K562 (cell line): ENCODE measurements around the gene CEACAM21. TPM values are rescaled to one million over a fixed set of nuclear protein-coding genes. Genes with fewer than 3 reads are reported as not detected.

Experiments used
- ATAC-seq: fragments of 200-7000 bp; cut with Tn5 transposase; 3 replicates; pipeline ENCODE4 v1.9.1; 2020; ENCODE audit warnings: moderate library complexity
- BruUV-seq: library from RNA; stranded (reverse); fragments of 400-500 nt; replicated peaks from 2 replicates; lab custom pipeline; 2021; lab: Mats Ljungman, UMichigan
- CTCF ChIA-PET: fragments of 300-600 bp; formaldehyde crosslinking; extraction: SDS; loops from one replicate; lab custom pipeline; 2021; ENCODE audit warnings: low intra/inter-chr PET ratio; lab: Yijun Ruan, JAX
- POLR2A ChIA-PET: fragments of 300-600, 350-650 bp; sonication (Branson Sonifier 250); formaldehyde crosslinking; extraction: SDS; loops from one replicate; lab custom pipeline; 2021; ENCODE audit warnings: antibody characterized with exemption, inconsistent platforms; lab: Yijun Ruan, JAX
- DNase-seq, 4 experiments: peaks; one replicate each; pipeline versions ENCODE4 v3.0.0 to v3.0.0-alpha.2; 2011 to 2018; ENCODE audit warnings: low spot score in 3 of 4, mixed read lengths in 3 of 4; ENCODE audit errors: extremely low read depth in 1 of 4
- FAIRE-seq: peaks from 2 replicates; lab custom pipeline; 2011; peaks lifted over from hg19 to GRCh38; lab: Jason Lieb, UNC
- H2AFZ ChIP-seq: 2 replicates; pipeline ENCODE4 v1.6.0; 2011; ENCODE audit warnings: low read depth, low read length, control low read depth, inconsistent platforms
- H3K27ac ChIP-seq: fragments of 200-600 bp; 3 replicates; pipeline ENCODE4 v1.8.0; 2011; ENCODE audit warnings: low read depth, mild to moderate bottlenecking, control low read depth, inconsistent platforms, low read length, moderate library complexity, mixed read lengths; ENCODE audit errors: extremely low read depth
- H3K27me3 ChIP-seq, 2 experiments: fragments of 300-600 bp in 1 of 2; 2 replicates in 1 of 2; 3 replicates in 1 of 2; pipeline versions ENCODE4 v1.6.0 to v1.8.0; 2011; ENCODE audit warnings: inconsistent platforms in 2 of 2, low read length in 2 of 2, mild to moderate bottlenecking in 1 of 2, mixed read lengths in 1 of 2, moderate library complexity in 1 of 2; ENCODE audit not compliant: control insufficient read depth in 2 of 2, insufficient read depth in 2 of 2
- H3K36me3 ChIP-seq: fragments of 300-600 bp; 3 replicates; pipeline ENCODE4 v1.8.0; 2011; ENCODE audit warnings: mild to moderate bottlenecking, low read length, inconsistent platforms; ENCODE audit not compliant: control insufficient read depth, insufficient read depth
- H3K4me1 ChIP-seq, 2 experiments: fragments of 200-600 bp in 1 of 2; replicated peaks in 1 of 2; 2 replicates in 1 of 2; 3 replicates in 1 of 2; pipeline versions ENCODE4 v1.5.1 to v1.8.0; 2011; ENCODE audit warnings: inconsistent platforms in 2 of 2, low read length in 2 of 2, mild to moderate bottlenecking in 1 of 2, mixed read lengths in 1 of 2, moderate library complexity in 1 of 2; ENCODE audit not compliant: control insufficient read depth in 2 of 2, insufficient read depth in 2 of 2
- H3K4me2 ChIP-seq: 2 replicates; pipeline ENCODE4 v1.6.1; 2011; ENCODE audit warnings: low read length, control low read depth, inconsistent platforms, mixed read lengths; ENCODE audit not compliant: insufficient read depth
- H3K4me3 ChIP-seq: fragments of 200-600 bp; sonication (generic), shearing (Covaris generic); 2 replicates; pipeline ENCODE4 v1.5.1; 2016; ENCODE audit warnings: control low read depth, inconsistent platforms
- H3K79me2 ChIP-seq: fragments of 200-600 bp; 3 replicates; pipeline ENCODE4 v1.8.0; 2011; ENCODE audit warnings: low read length, inconsistent platforms; ENCODE audit not compliant: control insufficient read depth, insufficient read depth
- H3K9ac ChIP-seq, 2 experiments: 2 replicates each; pipeline versions ENCODE4 v1.6.0 to v1.6.1; 2011; ENCODE audit warnings: low read depth in 2 of 2, low read length in 2 of 2, control low read depth in 1 of 2, inconsistent platforms in 1 of 2, mild to moderate bottlenecking in 1 of 2, mixed read lengths in 1 of 2; ENCODE audit not compliant: insufficient read depth in 1 of 2
- H3K9me1 ChIP-seq: one replicate; pipeline ENCODE4 v1.6.0; 2011; ENCODE audit warnings: inconsistent platforms, mild to moderate bottlenecking, low read length, moderate library complexity; ENCODE audit not compliant: control insufficient read depth, insufficient read depth
- H3K9me3 ChIP-seq: replicated peaks from 2 replicates; pipeline ENCODE4 v1.5.1; 2011; ENCODE audit warnings: low read depth, low read length, inconsistent platforms; ENCODE audit not compliant: control insufficient read depth, insufficient read depth
- H4K20me1 ChIP-seq: replicated peaks from 2 replicates; pipeline ENCODE4 v1.6.1; 2011; ENCODE audit warnings: low read length, inconsistent platforms, mixed read lengths; ENCODE audit not compliant: control insufficient read depth, insufficient read depth
- C11orf30 ChIP-seq: fragments of 450-650 bp; IDR thresholded peaks from 2 replicates; pipeline ENCODE4 v1.6.1; 2016; ENCODE audit warnings: low read depth, mild to moderate bottlenecking
- CBFB ChIP-seq: sonication (generic); formaldehyde crosslinking; IDR thresholded peaks from 2 replicates; pipeline ENCODE4 v1.4.0; 2020; ENCODE audit warnings: mild to moderate bottlenecking, missing genetic modification reagents
- CHD2 ChIP-seq: IDR thresholded peaks from 2 replicates; pipeline ENCODE4 v1.6.1; 2011; ENCODE audit warnings: low read depth, low read length
- ESRRB ChIP-seq: fragments of 250-450 bp; sonication (Bioruptor Pico); IDR thresholded peaks from 2 replicates; pipeline ENCODE4 v1.5.0; 2020; ENCODE audit warnings: mild to moderate bottlenecking, moderate library complexity, borderline replicate concordance
- FOS ChIP-seq: IDR thresholded peaks from 3 replicates; pipeline ENCODE4 v1.6.1; 2011; ENCODE audit not compliant: insufficient read length; ENCODE audit errors: extremely low read depth
- FOXM1 ChIP-seq, 2 experiments: fragments of 450-650 bp in 1 of 2; sonication (generic) in 1 of 2; formaldehyde crosslinking in 1 of 2; IDR thresholded peaks; 2 replicates each; pipeline versions ENCODE4 v1.6.1 to v1.9.0; 2017 to 2022; ENCODE audit warnings: low read depth in 2 of 2, mild to moderate bottlenecking in 2 of 2, missing genetic modification reagents in 1 of 2, moderate library complexity in 1 of 2
- MAFG ChIP-seq: fragments of 450-650 bp; conservative IDR thresholded peaks from 2 replicates; pipeline ENCODE4 v1.6.1; 2016; ENCODE audit warnings: missing genetic modification characterization, missing compliant biosample characterization
- RFX7 ChIP-seq: fragments of 250-450 bp; sonication (Bioruptor Pico); IDR thresholded peaks from 2 replicates; pipeline ENCODE4 v1.5.1; 2021; ENCODE audit warnings: mild to moderate bottlenecking
- XRCC4 ChIP-seq: IDR thresholded peaks from one replicate; pipeline ENCODE4 v1.6.1; 2011; ENCODE audit not compliant: insufficient read depth, insufficient read length; ENCODE audit errors: extremely low read depth
- ZNF3 ChIP-seq: fragments of 250-450 bp; sonication (Bioruptor Pico); IDR thresholded peaks from 2 replicates; pipeline ENCODE4 v1.5.0; 2021; ENCODE audit warnings: mild to moderate bottlenecking, moderate library complexity
- ZNF316 ChIP-seq: fragments of 450-650 bp; IDR thresholded peaks from 2 replicates; pipeline ENCODE4 v1.6.1; 2016
- ZNF644 ChIP-seq: fragments of 200-800 bp; sonication (Bioruptor generic); IDR thresholded peaks from 2 replicates; pipeline ENCODE4 v1.6.1; 2016; ENCODE audit warnings: low read depth, missing genetic modification characterization, missing compliant biosample characterization
- WGBS: fragments of 100-300 bp; shearing (Covaris generic); methylation state at CpG from one replicate; pipeline ENCODE4 v1.1.6; 2016; ENCODE audit warnings: low coverage, mixed read lengths; ENCODE audit not compliant: insufficient coverage; ENCODE audit errors: missing lambda C conversion rate; 5-methylcytosine and 5-hydroxymethylcytosine counted together
- in situ Hi-C: fragments of 300-500 bp; cut with MboI; formaldehyde crosslinking; loops from 4 replicates; pipeline ENCODE4 v1.15.0; 2018; ENCODE audit warnings: inconsistent platforms, mixed read lengths
- intact Hi-C: fragments of 100-400 bp; cut with micrococcal nuclease; formaldehyde crosslinking; loops from 2 replicates; pipeline ENCODE4 v1.14.2; 2022
- polyA plus RNA-seq, 8 experiments: library from polyadenylated mRNA; depleted of rRNA in 4 of 8; stranded (reverse) in 5 of 8; unstranded in 3 of 8; fragments of >200 nt; fragmentation: Nextera tagmentation in 2 of 8; fragmentation: Illumina TruSeq in 1 of 8; extraction: Ambion mirVana in 2 of 8; extraction: Trizol in 1 of 8; gene quantifications; 2 replicates each; pipeline versions ENCODE4 v1.2.1 to v1.2.3, GENCODE V29; 2011 to 2014; ENCODE audit warnings: inconsistent platforms in 1 of 8, missing spikeins in 1 of 8
- total RNA-seq, 7 experiments: library from RNA; depleted of rRNA in 6 of 7; stranded (reverse); fragments of >200 nt in 6 of 7; fragmentation: Illumina TruSeq in 2 of 7; extraction: Trizol in 2 of 7; gene quantifications; 2 replicates each; pipeline versions ENCODE4 v1.2.1 to v1.2.3, GENCODE V29; 2011 to 2021; ENCODE audit warnings: low replicate concordance in 1 of 7
- TF ChIP-seq, protein P1 (sequence below): fragments of 150-350 bp; IDR thresholded peaks from 2 replicates; pipeline ENCODE4 v1.6.1; 2014; ENCODE audit warnings: low read depth, mild to moderate bottlenecking, low read length, borderline replicate concordance
- TF ChIP-seq, protein P2 (sequence below): fragments of 200-800 bp; sonication (Bioruptor generic); IDR thresholded peaks from 2 replicates; pipeline ENCODE4 v1.6.1; 2016; ENCODE audit warnings: missing genetic modification characterization, missing compliant biosample characterization

CEACAM21 gene
- total and polyA plus RNA-seq, 9 of the 15 experiments (the other 6 are each of a cell fraction or from before 2014, with no cell fraction given): 0.06 to 0.40 (median 0.18) TPM; not detected in 1

DNA sequence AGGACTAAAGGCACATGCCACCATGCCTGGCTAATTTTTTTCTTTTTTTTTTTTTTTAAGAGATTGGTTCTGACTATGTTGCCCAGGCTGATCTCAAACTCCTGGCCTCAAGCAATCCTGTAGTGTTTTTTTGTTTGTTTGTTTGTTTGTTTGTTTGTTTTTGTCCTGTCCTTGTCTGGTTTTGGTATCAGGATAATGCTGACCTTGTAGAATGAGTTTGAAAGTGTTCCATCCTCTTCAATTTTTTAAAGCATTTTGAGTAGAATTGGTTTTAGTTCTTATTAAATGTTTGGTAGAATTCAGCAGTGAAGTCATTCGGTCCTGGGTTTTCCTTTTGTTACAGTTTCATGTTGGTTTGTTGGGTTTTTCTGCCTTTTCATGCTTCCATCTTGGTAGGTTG, 31.7 kb downstream of the CEACAM21 start:
- H3K9ac ChIP-seq: no peak overlapping the region
- H2AFZ ChIP-seq: no peak overlapping the region
- no peaks in the 10 kb centered on the region for H3K79me2 ChIP-seq
- H3K27me3 ChIP-seq: peaks cover 3 to 5% of the 10 kb centered on the region in 2 experiments; a peak in 2 of 5 replicates
- WGBS: 0% methylated on average over 1 of the region's 1 CpG
- intact Hi-C loops: no loop called here
- FAIRE-seq (no peak), ATAC-seq (no peak), DNase-seq (no peak)
- H3K9me1 ChIP-seq: peaks cover 3% of the 10 kb centered on the region
- POLR2A ChIA-PET: no interaction called here
- H3K4me1 ChIP-seq: no peaks in the 10 kb centered on the region
- no peaks in the 10 kb centered on the region for H3K36me3 ChIP-seq
- no TSS peak for BruUV-seq
- H3K27ac ChIP-seq: no peak overlapping the region
- no peaks in the 10 kb centered on the region for H3K9me3 ChIP-seq
- in situ Hi-C loops: no loop called here
- H3K4me3 ChIP-seq: no peak overlapping the region
- CTCF ChIA-PET: no interaction called here
- H4K20me1 ChIP-seq: no peaks in the 10 kb centered on the region
- no peak overlapping the region for H3K4me2 ChIP-seq
- no peak for TF ChIP-seq CBFB (CRISPR knock-in tag)
- peak; percentile 46; the same call in 1 of the 2 replicates for TF ChIP-seq C11orf30
- no peak for TF ChIP-seq ZNF644
- TF ChIP-seq XRCC4: no peak
- TF ChIP-seq, protein P1, sequence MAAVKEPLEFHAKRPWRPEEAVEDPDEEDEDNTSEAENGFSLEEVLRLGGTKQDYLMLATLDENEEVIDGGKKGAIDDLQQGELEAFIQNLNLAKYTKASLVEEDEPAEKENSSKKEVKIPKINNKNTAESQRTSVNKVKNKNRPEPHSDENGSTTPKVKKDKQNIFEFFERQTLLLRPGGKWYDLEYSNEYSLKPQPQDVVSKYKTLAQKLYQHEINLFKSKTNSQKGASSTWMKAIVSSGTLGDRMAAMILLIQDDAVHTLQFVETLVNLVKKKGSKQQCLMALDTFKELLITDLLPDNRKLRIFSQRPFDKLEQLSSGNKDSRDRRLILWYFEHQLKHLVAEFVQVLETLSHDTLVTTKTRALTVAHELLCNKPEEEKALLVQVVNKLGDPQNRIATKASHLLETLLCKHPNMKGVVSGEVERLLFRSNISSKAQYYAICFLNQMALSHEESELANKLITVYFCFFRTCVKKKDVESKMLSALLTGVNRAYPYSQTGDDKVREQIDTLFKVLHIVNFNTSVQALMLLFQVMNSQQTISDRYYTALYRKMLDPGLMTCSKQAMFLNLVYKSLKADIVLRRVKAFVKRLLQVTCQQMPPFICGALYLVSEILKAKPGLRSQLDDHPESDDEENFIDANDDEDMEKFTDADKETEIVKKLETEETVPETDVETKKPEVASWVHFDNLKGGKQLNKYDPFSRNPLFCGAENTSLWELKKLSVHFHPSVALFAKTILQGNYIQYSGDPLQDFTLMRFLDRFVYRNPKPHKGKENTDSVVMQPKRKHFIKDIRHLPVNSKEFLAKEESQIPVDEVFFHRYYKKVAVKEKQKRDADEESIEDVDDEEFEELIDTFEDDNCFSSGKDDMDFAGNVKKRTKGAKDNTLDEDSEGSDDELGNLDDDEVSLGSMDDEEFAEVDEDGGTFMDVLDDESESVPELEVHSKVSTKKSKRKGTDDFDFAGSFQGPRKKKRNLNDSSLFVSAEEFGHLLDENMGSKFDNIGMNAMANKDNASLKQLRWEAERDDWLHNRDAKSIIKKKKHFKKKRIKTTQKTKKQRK: no peak
- no peak for TF ChIP-seq FOXM1 (IDR thresholded peaks at IDR 0.05; ENCODE audit: low read depth)
- no peak for TF ChIP-seq FOXM1 (CRISPR knock-in tag; IDR thresholded peaks at IDR 0.05; ENCODE audit: low read depth)
- TF ChIP-seq ZNF316: peak; percentile 79
- TF ChIP-seq, protein P2, sequence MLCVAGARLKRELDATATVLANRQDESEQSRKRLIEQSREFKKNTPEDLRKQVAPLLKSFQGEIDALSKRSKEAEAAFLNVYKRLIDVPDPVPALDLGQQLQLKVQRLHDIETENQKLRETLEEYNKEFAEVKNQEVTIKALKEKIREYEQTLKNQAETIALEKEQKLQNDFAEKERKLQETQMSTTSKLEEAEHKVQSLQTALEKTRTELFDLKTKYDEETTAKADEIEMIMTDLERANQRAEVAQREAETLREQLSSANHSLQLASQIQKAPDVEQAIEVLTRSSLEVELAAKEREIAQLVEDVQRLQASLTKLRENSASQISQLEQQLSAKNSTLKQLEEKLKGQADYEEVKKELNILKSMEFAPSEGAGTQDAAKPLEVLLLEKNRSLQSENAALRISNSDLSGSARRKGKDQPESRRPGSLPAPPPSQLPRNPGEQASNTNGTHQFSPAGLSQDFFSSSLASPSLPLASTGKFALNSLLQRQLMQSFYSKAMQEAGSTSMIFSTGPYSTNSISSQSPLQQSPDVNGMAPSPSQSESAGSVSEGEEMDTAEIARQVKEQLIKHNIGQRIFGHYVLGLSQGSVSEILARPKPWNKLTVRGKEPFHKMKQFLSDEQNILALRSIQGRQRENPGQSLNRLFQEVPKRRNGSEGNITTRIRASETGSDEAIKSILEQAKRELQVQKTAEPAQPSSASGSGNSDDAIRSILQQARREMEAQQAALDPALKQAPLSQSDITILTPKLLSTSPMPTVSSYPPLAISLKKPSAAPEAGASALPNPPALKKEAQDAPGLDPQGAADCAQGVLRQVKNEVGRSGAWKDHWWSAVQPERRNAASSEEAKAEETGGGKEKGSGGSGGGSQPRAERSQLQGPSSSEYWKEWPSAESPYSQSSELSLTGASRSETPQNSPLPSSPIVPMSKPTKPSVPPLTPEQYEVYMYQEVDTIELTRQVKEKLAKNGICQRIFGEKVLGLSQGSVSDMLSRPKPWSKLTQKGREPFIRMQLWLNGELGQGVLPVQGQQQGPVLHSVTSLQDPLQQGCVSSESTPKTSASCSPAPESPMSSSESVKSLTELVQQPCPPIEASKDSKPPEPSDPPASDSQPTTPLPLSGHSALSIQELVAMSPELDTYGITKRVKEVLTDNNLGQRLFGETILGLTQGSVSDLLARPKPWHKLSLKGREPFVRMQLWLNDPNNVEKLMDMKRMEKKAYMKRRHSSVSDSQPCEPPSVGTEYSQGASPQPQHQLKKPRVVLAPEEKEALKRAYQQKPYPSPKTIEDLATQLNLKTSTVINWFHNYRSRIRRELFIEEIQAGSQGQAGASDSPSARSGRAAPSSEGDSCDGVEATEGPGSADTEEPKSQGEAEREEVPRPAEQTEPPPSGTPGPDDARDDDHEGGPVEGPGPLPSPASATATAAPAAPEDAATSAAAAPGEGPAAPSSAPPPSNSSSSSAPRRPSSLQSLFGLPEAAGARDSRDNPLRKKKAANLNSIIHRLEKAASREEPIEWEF (CRISPR knock-in tag): no peak
- peak; percentile 33; the same call in 1 of the 2 replicates for TF ChIP-seq MAFG (tag)
- no peak for TF ChIP-seq ESRRB (CRISPR knock-in tag)
- TF ChIP-seq CHD2: no peak
- no peak for TF ChIP-seq FOS
- no peak for TF ChIP-seq RFX7 (CRISPR knock-in tag)
- no peak for TF ChIP-seq ZNF3 (CRISPR knock-in tag)
